ENCODE measurements around the gene APRT. TPM values are rescaled to one million over a fixed set of nuclear protein-coding genes. Genes with fewer than 3 reads are reported as not detected.

Gene APRT
- total and polyA plus RNA-seq, 10 of the 15 experiments (the other 5 are each of a cell fraction or from before 2014, with no cell fraction given) = 30.6 to 495 (median 166) TPM

- H3K4me1 ChIP-seq (ENCODE audit: control insufficient read depth, insufficient read depth, low read length) = peaks cover 28% of the 10 kb centered on the region
- under 1% methylated on average over 28 of the region's 28 CpGs for WGBS (ENCODE audit: insufficient coverage, insufficient replicate concordance, low lambda C conversion rate, missing lambda C conversion rate)
- FAIRE-seq = peak; percentile 98
- 0 out of 2 replicates have a peak, but pooled peaks have one; percentile 2 for TF ChIP-seq SMARCA5 (IDR thresholded peaks at IDR 0.05)
- TF ChIP-seq MTA2 (IDR thresholded peaks at IDR 0.05; ENCODE audit: low read depth) = 0 out of 2 replicates have a peak, but pooled peaks have one; percentile 4
- TF ChIP-seq NFYB (IDR thresholded peaks at IDR 0.05; ENCODE audit: insufficient read depth, low read depth, low read length) = no peak
- no peak for TF ChIP-seq RUNX3 (IDR thresholded peaks at IDR 0.05; ENCODE audit: low read length)
- peak; percentile 50 for TF ChIP-seq DPF2 (IDR thresholded peaks at IDR 0.05)
- no peak for TF ChIP-seq ZNF622 (IDR thresholded peaks at IDR 0.05)
- peak; percentile 63 for TF ChIP-seq EED (IDR thresholded peaks at IDR 0.05; ENCODE audit: low read depth)
- no peak for TF ChIP-seq ZSCAN29 (IDR thresholded peaks at IDR 0.05)
- TF ChIP-seq E4F1 (IDR thresholded peaks at IDR 0.05; ENCODE audit: borderline replicate concordance, partially characterized antibody) = no peak
- peak; percentile 77 for TF ChIP-seq YY1 (IDR thresholded peaks at IDR 0.05; ENCODE audit: low read depth, low read length)
- TF ChIP-seq CTCF (IDR thresholded peaks at IDR 0.05 in 2 of 3, conservative IDR thresholded peaks at IDR 0.05 in 1 of 3; ENCODE audit: control insufficient read depth in 2 of 3, extremely low read depth in 1 of 3, insufficient read depth in 1 of 3, low read depth in 3 of 3, low read length in 3 of 3) = 0 out of 6 replicates have a peak, but pooled peaks of 1 of the 3 experiments have one; percentile 6
- peak; percentile 45; the same call in 1 of the 2 replicates for TF ChIP-seq SIN3A (IDR thresholded peaks at IDR 0.05; ENCODE audit: low read depth, low read length)
- peak; percentile 33; the same call in 1 of the 2 replicates for TF ChIP-seq PKNOX1 (IDR thresholded peaks at IDR 0.05)
- 0 out of 4 replicates have a peak, but pooled peaks of 1 of the 2 experiments have one; percentile 16 for TF ChIP-seq BHLHE40 (IDR thresholded peaks at IDR 0.05; ENCODE audit: borderline replicate concordance in 1 of 2, low read depth in 2 of 2, low read length in 1 of 2)
- TF ChIP-seq TCF7 (IDR thresholded peaks at IDR 0.05; ENCODE audit: borderline replicate concordance) = no peak
- TF ChIP-seq MXI1 (IDR thresholded peaks at IDR 0.05; ENCODE audit: low read depth, low read length) = peak; percentile 83
These were observed 30.3 kb downstream of the APRT start for GRCh38 chr16:88781140-88782077.

More at GRCh38 chr16:88781140-88782077, 30.3 kb downstream of the APRT start:
- no peaks in the 10 kb centered on the region for H3K9me3 ChIP-seq (replicated peaks; ENCODE audit: control insufficient read depth, insufficient read depth, low read length)
- no peaks in the 10 kb centered on the region for H3K27me3 ChIP-seq (replicated peaks in 1 of 2; ENCODE audit: control insufficient read depth in 2 of 2, insufficient read depth in 2 of 2, low read length in 1 of 2)
- H3K79me2 ChIP-seq (ENCODE audit: control insufficient read depth, insufficient read depth, low read length) = peaks cover 83% of the 10 kb centered on the region
- in situ Hi-C loops (cut with MboI) = loop anchor here (10.0 kb wide), 1 partner anchor 327 kb away; the partner anchor contains the start of gene ZFPM1
- peak overlapping the region; percentile 75 for H3K27ac ChIP-seq (ENCODE audit: control insufficient read depth, insufficient read depth)
- no TSS peak for BruUV-seq (replicated peaks)
- H3K36me3 ChIP-seq (ENCODE audit: control insufficient read depth in 2 of 2, insufficient read depth in 2 of 2, low read length in 1 of 2) = peaks cover 0 to 3% of the 10 kb centered on the region in 2 experiments; a peak in 2 of 4 replicates
- SMC1A ChIA-PET (ENCODE audit: uncharacterized antibody, unreplicated experiment) = interaction anchor here (0.7 to 2.1 kb wide), 14 partner anchors 8 to 77 kb away, joined by 3 to 10 read pairs (median 4); partner anchors contain the start of gene APRT
- H3K4me2 ChIP-seq (ENCODE audit: control insufficient read depth, insufficient read depth) = peak overlapping the region; percentile 99
- no peak for DNase-seq (ENCODE audit: low read depth, low spot score)
- RAD21 ChIA-PET (ENCODE audit: unreplicated experiment) = interaction anchor here (0.8 to 6.7 kb wide), 5 partner anchors 15 to 44 kb away, joined by 3 to 50 read pairs (median 10); partner anchors contain the start of gene APRT
- peak overlapping the region; percentile 34 for H2AFZ ChIP-seq (ENCODE audit: control insufficient read depth, low read depth, low read length)
- ATAC-seq = peak; percentile 52
- peak overlapping the region; percentile 90 for H3K9ac ChIP-seq (ENCODE audit: control insufficient read depth, insufficient read depth, low read length)
- H3K4me3 ChIP-seq = peak overlapping the region; percentile 80
- no peaks in the 10 kb centered on the region; the same call in 1 of the 2 replicates for H4K20me1 ChIP-seq (ENCODE audit: control insufficient read depth, insufficient read depth)
- CTCF ChIA-PET = interaction anchor here (0.8 to 4.6 kb wide), 15 partner anchors 8 to 386 kb away, joined by 3 to 51 read pairs (median 4); partner anchors contain the start of gene MVD
- intact Hi-C loops (cut with micrococcal nuclease; ENCODE audit: unreplicated experiment) = loop anchor here (2.0 kb wide), 1 partner anchor 21 kb away; the partner anchor contains the start of gene CDT1
- POLR2A ChIA-PET = interaction anchor here (1.0 to 4.0 kb wide), 9 partner anchors 12 to 100 kb away, joined by 3 to 30 read pairs (median 6); partner anchors contain the start of genes APRT, GALNS and TRAPPC2L

All from GM12878 (cell line).